HepG2 (cell line): ENCODE results near the gene SLC38A2. TPM values are rescaled to one million over a fixed set of nuclear protein-coding genes. Genes with fewer than 3 reads are reported as not detected.

Experiments used
- ATF1 ChIP-seq: IDR thresholded peaks from 2 replicates; pipeline ENCODE4 v1.6.1; 2016; ENCODE audit warnings: mild to moderate bottlenecking, control low read depth
- MAFK ChIP-seq, 2 experiments: IDR thresholded peaks in 1 of 2; conservative IDR thresholded peaks in 1 of 2; 2 replicates each; pipeline ENCODE4 v1.6.1; 2011; ENCODE audit warnings: improper control_type of control experiment in 2 of 2, low read length in 2 of 2
- MBNL3 ChIP-seq: fragments of 250-450 bp; sonication (Bioruptor Pico); conservative IDR thresholded peaks from 2 replicates; pipeline ENCODE4 v1.8.0; 2022; ENCODE audit warnings: mild to moderate bottlenecking, inconsistent platforms
- MIXL1 ChIP-seq: IDR thresholded peaks from 2 replicates; pipeline ENCODE4 v1.6.1; 2016
- NAIF1 ChIP-seq: sonication (generic); formaldehyde crosslinking; IDR thresholded peaks from 2 replicates; pipeline ENCODE4 v1.5.0; 2020; ENCODE audit warnings: mild to moderate bottlenecking, missing genetic modification reagents, borderline replicate concordance
- ZNF12 ChIP-seq: sonication (generic); formaldehyde crosslinking; IDR thresholded peaks from 2 replicates; pipeline ENCODE4 v1.5.0; 2020; ENCODE audit warnings: missing genetic modification reagents
- ZNF263 ChIP-seq: sonication (generic); formaldehyde crosslinking; IDR thresholded peaks from 2 replicates; pipeline ENCODE4 v1.4.0; 2020; ENCODE audit warnings: missing genetic modification reagents
- ZNF264 ChIP-seq: sonication (generic); formaldehyde crosslinking; IDR thresholded peaks from 2 replicates; pipeline ENCODE4 v1.4.0; 2020; ENCODE audit warnings: missing genetic modification reagents
- ZNF33A ChIP-seq: sonication (generic); formaldehyde crosslinking; IDR thresholded peaks from 2 replicates; pipeline ENCODE4 v1.5.1; 2020; ENCODE audit warnings: missing genetic modification reagents, mild to moderate bottlenecking, moderate library complexity, borderline replicate concordance
- ZNF383 ChIP-seq: sonication (generic); formaldehyde crosslinking; IDR thresholded peaks from 2 replicates; pipeline ENCODE4 v1.4.0; 2020; ENCODE audit warnings: missing genetic modification reagents, mild to moderate bottlenecking, borderline replicate concordance
- ZNF652 ChIP-seq: IDR thresholded peaks from 2 replicates; pipeline ENCODE4 v1.6.1; 2016; ENCODE audit warnings: low read depth, borderline replicate concordance
- ZNF737 ChIP-seq: sonication (generic); formaldehyde crosslinking; IDR thresholded peaks from 2 replicates; pipeline ENCODE4 v1.5.0; 2020; ENCODE audit warnings: missing genetic modification reagents, mild to moderate bottlenecking, borderline replicate concordance
- ZSCAN20 ChIP-seq: sonication (generic); formaldehyde crosslinking; IDR thresholded peaks from 2 replicates; pipeline ENCODE4 v1.4.0; 2020; ENCODE audit warnings: missing genetic modification reagents, mild to moderate bottlenecking, borderline replicate concordance
- polyA plus RNA-seq, 8 experiments: library from polyadenylated mRNA; depleted of rRNA in 3 of 8; stranded (reverse) in 7 of 8; unstranded in 1 of 8; fragments of >200 nt; fragmentation: Illumina TruSeq in 4 of 8; extraction: Trizol in 4 of 8; gene quantifications; 2 replicates each; pipeline versions ENCODE4 v1.2.1 to v1.2.3, GENCODE V29; 2011 to 2016; ENCODE audit warnings: low read depth in 4 of 8, missing spikeins in 1 of 8, mixed read lengths in 1 of 8; ENCODE audit not compliant: insufficient read depth in 1 of 8
- total RNA-seq, 5 experiments: library from RNA; depleted of rRNA; stranded (reverse); fragments of >200 nt; fragmentation: Illumina TruSeq; extraction: Trizol; gene quantifications; 2 replicates each; pipeline ENCODE4 v1.2.3, GENCODE V29; 2016; ENCODE audit warnings: low read depth in 1 of 5
- TF ChIP-seq, protein P1 (sequence below): sonication (generic); formaldehyde crosslinking; IDR thresholded peaks from 2 replicates; pipeline ENCODE4 v1.4.0; 2020; ENCODE audit warnings: missing genetic modification reagents, borderline replicate concordance
- TF ChIP-seq, protein P2 (sequence below): sonication (generic); formaldehyde crosslinking; IDR thresholded peaks from 2 replicates; pipeline ENCODE4 v1.4.0; 2020; ENCODE audit warnings: missing genetic modification reagents, low read depth, mild to moderate bottlenecking, borderline replicate concordance
- TF ChIP-seq, protein P3 (sequence below): sonication (generic); formaldehyde crosslinking; IDR thresholded peaks from 2 replicates; pipeline ENCODE4 v1.4.0; 2020; ENCODE audit warnings: low read depth, mild to moderate bottlenecking, missing genetic modification reagents

The SLC38A2 gene
- total and polyA plus RNA-seq, 2 of the 13 experiments (the other 11 are each of a cell fraction or from before 2014, with no cell fraction given), result 368 to 880 TPM

- TF ChIP-seq, protein P1, sequence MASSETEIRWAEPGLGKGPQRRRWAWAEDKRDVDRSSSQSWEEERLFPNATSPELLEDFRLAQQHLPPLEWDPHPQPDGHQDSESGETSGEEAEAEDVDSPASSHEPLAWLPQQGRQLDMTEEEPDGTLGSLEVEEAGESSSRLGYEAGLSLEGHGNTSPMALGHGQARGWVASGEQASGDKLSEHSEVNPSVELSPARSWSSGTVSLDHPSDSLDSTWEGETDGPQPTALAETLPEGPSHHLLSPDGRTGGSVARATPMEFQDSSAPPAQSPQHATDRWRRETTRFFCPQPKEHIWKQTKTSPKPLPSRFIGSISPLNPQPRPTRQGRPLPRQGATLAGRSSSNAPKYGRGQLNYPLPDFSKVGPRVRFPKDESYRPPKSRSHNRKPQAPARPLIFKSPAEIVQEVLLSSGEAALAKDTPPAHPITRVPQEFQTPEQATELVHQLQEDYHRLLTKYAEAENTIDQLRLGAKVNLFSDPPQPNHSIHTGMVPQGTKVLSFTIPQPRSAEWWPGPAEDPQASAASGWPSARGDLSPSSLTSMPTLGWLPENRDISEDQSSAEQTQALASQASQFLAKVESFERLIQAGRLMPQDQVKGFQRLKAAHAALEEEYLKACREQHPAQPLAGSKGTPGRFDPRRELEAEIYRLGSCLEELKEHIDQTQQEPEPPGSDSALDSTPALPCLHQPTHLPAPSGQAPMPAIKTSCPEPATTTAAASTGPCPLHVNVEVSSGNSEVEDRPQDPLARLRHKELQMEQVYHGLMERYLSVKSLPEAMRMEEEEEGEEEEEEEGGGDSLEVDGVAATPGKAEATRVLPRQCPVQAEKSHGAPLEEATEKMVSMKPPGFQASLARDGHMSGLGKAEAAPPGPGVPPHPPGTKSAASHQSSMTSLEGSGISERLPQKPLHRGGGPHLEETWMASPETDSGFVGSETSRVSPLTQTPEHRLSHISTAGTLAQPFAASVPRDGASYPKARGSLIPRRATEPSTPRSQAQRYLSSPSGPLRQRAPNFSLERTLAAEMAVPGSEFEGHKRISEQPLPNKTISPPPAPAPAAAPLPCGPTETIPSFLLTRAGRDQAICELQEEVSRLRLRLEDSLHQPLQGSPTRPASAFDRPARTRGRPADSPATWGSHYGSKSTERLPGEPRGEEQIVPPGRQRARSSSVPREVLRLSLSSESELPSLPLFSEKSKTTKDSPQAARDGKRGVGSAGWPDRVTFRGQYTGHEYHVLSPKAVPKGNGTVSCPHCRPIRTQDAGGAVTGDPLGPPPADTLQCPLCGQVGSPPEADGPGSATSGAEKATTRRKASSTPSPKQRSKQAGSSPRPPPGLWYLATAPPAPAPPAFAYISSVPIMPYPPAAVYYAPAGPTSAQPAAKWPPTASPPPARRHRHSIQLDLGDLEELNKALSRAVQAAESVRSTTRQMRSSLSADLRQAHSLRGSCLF (CRISPR knock-in tag), result peak; percentile 52; the same call in 1 of the 2 replicates
- TF ChIP-seq ZNF33A (CRISPR knock-in tag), result no peak
- TF ChIP-seq, protein P2, sequence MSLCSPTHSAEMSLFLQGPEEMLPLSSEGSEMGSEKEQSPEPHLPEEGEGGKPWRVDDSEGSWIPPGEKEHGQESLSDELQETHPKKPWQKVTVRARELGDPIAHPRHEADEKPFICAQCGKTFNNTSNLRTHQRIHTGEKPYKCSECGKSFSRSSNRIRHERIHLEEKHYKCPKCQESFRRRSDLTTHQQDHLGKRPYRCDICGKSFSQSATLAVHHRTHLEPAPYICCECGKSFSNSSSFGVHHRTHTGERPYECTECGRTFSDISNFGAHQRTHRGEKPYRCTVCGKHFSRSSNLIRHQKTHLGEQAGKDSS (CRISPR knock-in tag), result no peak
- TF ChIP-seq, protein P3, sequence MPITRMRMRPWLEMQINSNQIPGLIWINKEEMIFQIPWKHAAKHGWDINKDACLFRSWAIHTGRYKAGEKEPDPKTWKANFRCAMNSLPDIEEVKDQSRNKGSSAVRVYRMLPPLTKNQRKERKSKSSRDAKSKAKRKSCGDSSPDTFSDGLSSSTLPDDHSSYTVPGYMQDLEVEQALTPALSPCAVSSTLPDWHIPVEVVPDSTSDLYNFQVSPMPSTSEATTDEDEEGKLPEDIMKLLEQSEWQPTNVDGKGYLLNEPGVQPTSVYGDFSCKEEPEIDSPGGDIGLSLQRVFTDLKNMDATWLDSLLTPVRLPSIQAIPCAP (CRISPR knock-in tag), result no peak
- no peak for TF ChIP-seq ZNF737 (CRISPR knock-in tag)
- TF ChIP-seq MIXL1 (CRISPR knock-in tag), result peak; percentile 43; the same call in 1 of the 2 replicates
- no peak for TF ChIP-seq MAFK (conservative IDR thresholded peaks at IDR 0.05 in 1 of 2, IDR thresholded peaks at IDR 0.05 in 1 of 2; ENCODE audit: low read length in 2 of 2)
- no peak; the same call in 1 of the 2 replicates for TF ChIP-seq ZNF264
- no peak; the same call in 1 of the 2 replicates for TF ChIP-seq ZNF12 (CRISPR knock-in tag)
- no peak; the same call in 1 of the 2 replicates for TF ChIP-seq ZNF652 (CRISPR knock-in tag)
- peak; percentile 57; the same call in 1 of the 2 replicates for TF ChIP-seq ZNF263 (CRISPR knock-in tag)
- 0 out of 2 replicates have a peak, but pooled peaks have one; percentile 18 for TF ChIP-seq ATF1 (CRISPR knock-in tag)
- TF ChIP-seq ZNF383 (CRISPR knock-in tag), result no peak
- TF ChIP-seq MBNL3, result no peak
- TF ChIP-seq ZSCAN20 (CRISPR knock-in tag), result no peak; the same call in 1 of the 2 replicates
- TF ChIP-seq NAIF1 (CRISPR knock-in tag), result 0 out of 2 replicates have a peak, but pooled peaks have one; percentile 21
These were observed 14.9 kb downstream of the SLC38A2 start (continued) for GRCh38 chr12:46357438-46358324.
